Ascending aorta (tissue), 2 donors: ENCODE data around the gene CAMSAP3. TPM values are rescaled to one million over a fixed set of nuclear protein-coding genes. Genes with fewer than 3 reads are reported as not detected.

Source experiments
- DNase-seq, 2 donors: peaks; one replicate each; pipeline ENCODE4 v3.0.0-alpha.2; 2019; ENCODE audit warnings: low spot score in 2 of 2
- H3K27ac ChIP-seq, 2 donors: fragments of 200-600 bp; sonication (generic); one replicate each; pipeline ENCODE4 v1.5.1; 2016 to 2017; ENCODE audit warnings: mild to moderate bottlenecking in 1 of 2
- H3K27me3 ChIP-seq: fragments of 200-600 bp; sonication (generic); one replicate; pipeline ENCODE4 v1.5.1; 2017
- H3K36me3 ChIP-seq, 2 donors: fragments of 200-600 bp; sonication (generic); one replicate each; pipeline ENCODE4 v1.5.1; 2016
- H3K4me1 ChIP-seq, 2 donors: fragments of 200-600 bp; sonication (generic); one replicate each; pipeline ENCODE4 v1.5.1; 2016 to 2017; ENCODE audit warnings: mild to moderate bottlenecking in 1 of 2
- H3K4me3 ChIP-seq, 2 donors: fragments of 200-600 bp; sonication (generic); one replicate each; pipeline ENCODE4 v1.5.1; 2016 to 2017; ENCODE audit warnings: mild to moderate bottlenecking in 1 of 2
- H3K9me3 ChIP-seq, 2 donors: fragments of 200-600 bp; sonication (generic); one replicate each; pipeline ENCODE4 v1.5.1; 2016
- CTCF ChIP-seq, 3 experiments: fragments of 200-600 bp in 2 of 3; fragments of 450-650 bp in 1 of 3; sonication (generic) in 2 of 3; IDR thresholded peaks; one replicate each; pipeline ENCODE4 v1.5.1; 2016 to 2019; ENCODE audit warnings: antibody characterized with exemption in 3 of 3, mild to moderate bottlenecking in 1 of 3, moderate library complexity in 1 of 3
- intact Hi-C: fragments of 100-400 bp; cut with DNase I; formaldehyde crosslinking; loops from one replicate; pipeline ENCODE4 v1.15.1; 2023
- total RNA-seq: library from RNA; depleted of rRNA; stranded (reverse); fragments of >200 nt; gene quantifications from one replicate; pipeline ENCODE4 v1.1.0, GENCODE V29; 2016

CAMSAP3 gene
- total RNA-seq, 1 donor from 2014 or later = not detected

- intact Hi-C loops = no loop called here
- Histone ChIP-seq H3K27ac (no peak overlapping the region), H3K4me1 (no peaks in the 10 kb centered on the region), H3K36me3 (no peaks in the 10 kb centered on the region), H3K9me3 (no peaks in the 10 kb centered on the region), H3K27me3 (no peaks in the 10 kb centered on the region), H3K4me3 (no peak overlapping the region)
- no peak for TF ChIP-seq CTCF (IDR thresholded peaks at IDR 0.05)
- DNase-seq = no peak
Observed at GRCh38 chr19:7644550-7644877, 48.9 kb downstream of the CAMSAP3 start.

GRCh38 chr19:7645163-7645562 lies 49.5 kb downstream of the CAMSAP3 start:
- intact Hi-C loops = no loop called here
- H3K27me3 ChIP-seq = no peaks in the 10 kb centered on the region
- no peaks in the 10 kb centered on the region for H3K4me1 ChIP-seq
- DNase-seq = no peak
- H3K36me3 ChIP-seq = no peaks in the 10 kb centered on the region
- TF ChIP-seq CTCF (IDR thresholded peaks at IDR 0.05) = no peak
- H3K27ac ChIP-seq = no peak overlapping the region
- no peak overlapping the region for H3K4me3 ChIP-seq
- H3K9me3 ChIP-seq = no peaks in the 10 kb centered on the region

- H3K36me3 ChIP-seq = no peaks in the 10 kb centered on the region
- no peaks in the 10 kb centered on the region for H3K4me1 ChIP-seq
- no peak for DNase-seq
- no peak overlapping the region for H3K27ac ChIP-seq
- intact Hi-C loops = no loop called here
- H3K4me3 ChIP-seq = no peak overlapping the region
- no peaks in the 10 kb centered on the region for H3K27me3 ChIP-seq
- H3K9me3 ChIP-seq = no peaks in the 10 kb centered on the region
- no peak for TF ChIP-seq CTCF (IDR thresholded peaks at IDR 0.05)
Observed at GRCh38 chr19:7645656-7646425, 50.2 kb downstream of the CAMSAP3 start.

- H3K9me3 ChIP-seq = no peaks in the 10 kb centered on the region
- no peak for DNase-seq
- H3K4me1 ChIP-seq = no peaks in the 10 kb centered on the region
- no peak overlapping the region for H3K27ac ChIP-seq
- TF ChIP-seq CTCF (IDR thresholded peaks at IDR 0.05) = no peak
- intact Hi-C loops = no loop called here
- no peaks in the 10 kb centered on the region for H3K36me3 ChIP-seq
- H3K4me3 ChIP-seq = no peak overlapping the region
- H3K27me3 ChIP-seq = no peaks in the 10 kb centered on the region
Observed at GRCh38 chr19:7646426-7646700, 50.7 kb downstream of the CAMSAP3 start.

- Histone ChIP-seq H3K27ac (no peak overlapping the region), H3K4me1 (peaks cover 0 to 3% of the 10 kb centered on the region in 2 donors), H3K9me3 (no peaks in the 10 kb centered on the region), H3K4me3 (no peak overlapping the region), H3K27me3 (no peaks in the 10 kb centered on the region), H3K36me3 (no peaks in the 10 kb centered on the region)
- intact Hi-C loops = no loop called here
- TF ChIP-seq CTCF (IDR thresholded peaks at IDR 0.05) = no peak
- DNase-seq = no peak
Observed at GRCh38 chr19:7647156-7647555, 51.5 kb downstream of the CAMSAP3 start.
